DMS79 (cell line): ENCODE results near the gene ITGB4.
"Not testable (repeated sequence)": the region's sequence is repeated elsewhere in the genome, so short reads cannot be mapped to it uniquely, and the experiment has no call there.

ENCODE experiments used
- DNase-seq: peaks from one replicate; lab custom pipeline; 2025; lab: John Stamatoyannopoulos, UW

The ITGB4 gene

DNA sequence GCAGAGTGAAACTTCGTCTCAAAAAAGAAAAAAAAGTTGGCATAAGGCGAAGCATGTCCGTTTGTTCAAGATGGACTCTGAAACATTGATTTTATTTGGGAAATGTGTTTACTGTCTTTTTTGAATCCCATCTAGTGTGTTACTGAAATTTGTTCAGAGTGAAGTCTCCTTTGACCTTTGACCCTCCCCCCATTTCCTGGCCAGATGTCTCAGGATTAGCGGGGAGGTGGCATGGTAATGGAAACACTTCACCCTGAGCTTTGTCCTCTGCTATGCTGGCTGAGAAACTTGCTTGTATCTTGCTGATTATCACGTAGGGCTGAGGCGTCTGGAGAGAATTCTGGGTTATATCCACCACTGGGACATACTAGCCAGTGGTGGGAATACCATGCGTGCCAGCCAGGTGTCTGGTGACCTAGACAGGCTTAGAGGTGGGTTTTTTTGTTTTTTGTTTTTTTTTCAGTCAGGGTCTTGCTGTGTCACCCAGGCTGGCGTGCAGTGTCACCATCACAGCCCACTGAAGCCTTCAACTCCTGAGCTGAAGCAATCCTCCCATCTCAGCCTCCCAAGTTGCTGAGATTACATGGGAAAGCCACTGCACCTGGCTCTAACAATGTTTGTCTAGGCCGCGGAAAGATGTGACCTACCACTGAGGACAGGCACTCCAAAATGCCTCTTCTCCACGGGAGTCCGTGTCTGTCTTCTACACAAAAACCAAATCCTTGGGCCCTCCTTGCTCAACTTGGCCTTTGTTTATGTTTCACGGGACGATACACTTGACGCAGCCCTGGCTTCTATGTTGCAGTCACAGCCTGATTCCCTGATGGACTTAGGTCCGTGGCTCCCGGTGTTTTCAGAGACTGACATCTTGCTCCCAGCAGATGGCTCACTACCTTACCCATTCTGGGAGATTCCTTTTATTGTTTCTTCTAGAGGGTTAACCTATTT, 50.3 kb downstream of the ITGB4 start:
- no peak for DNase-seq

DNA sequence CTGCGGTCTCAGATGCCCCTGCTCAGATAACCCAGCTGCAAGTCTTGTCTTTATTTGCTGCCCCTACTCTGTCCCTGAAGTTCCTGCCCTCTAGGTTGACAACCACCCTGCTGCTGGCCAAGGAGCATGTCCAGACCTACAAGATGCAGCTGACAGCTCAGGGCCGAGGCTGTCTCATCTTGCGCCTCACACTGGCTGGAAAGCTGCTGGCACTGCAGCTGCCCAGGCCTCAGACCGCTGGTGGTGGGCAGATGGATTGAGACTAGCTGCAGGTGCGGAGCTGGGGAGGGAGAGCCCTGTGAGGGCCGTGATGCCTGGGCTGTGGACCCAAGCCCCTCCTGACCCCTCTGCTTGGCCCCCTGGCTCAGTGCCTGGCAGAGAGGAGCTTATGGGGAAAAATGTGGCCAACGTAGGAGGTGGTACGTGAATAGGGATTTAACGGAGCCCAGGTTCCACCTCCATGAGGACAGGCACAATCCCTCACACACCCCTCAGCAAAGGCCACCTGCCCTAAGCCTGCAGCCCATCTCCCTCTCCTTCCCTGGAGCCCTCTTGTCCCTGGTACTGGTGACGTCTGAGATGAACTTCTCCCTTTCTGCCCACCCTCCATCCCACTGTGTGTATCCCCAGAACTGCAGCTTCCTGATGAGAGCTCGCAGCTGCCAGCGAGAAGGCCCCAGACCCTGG, 52.0 kb downstream of the ITGB4 start:
- no peak for DNase-seq

DNA sequence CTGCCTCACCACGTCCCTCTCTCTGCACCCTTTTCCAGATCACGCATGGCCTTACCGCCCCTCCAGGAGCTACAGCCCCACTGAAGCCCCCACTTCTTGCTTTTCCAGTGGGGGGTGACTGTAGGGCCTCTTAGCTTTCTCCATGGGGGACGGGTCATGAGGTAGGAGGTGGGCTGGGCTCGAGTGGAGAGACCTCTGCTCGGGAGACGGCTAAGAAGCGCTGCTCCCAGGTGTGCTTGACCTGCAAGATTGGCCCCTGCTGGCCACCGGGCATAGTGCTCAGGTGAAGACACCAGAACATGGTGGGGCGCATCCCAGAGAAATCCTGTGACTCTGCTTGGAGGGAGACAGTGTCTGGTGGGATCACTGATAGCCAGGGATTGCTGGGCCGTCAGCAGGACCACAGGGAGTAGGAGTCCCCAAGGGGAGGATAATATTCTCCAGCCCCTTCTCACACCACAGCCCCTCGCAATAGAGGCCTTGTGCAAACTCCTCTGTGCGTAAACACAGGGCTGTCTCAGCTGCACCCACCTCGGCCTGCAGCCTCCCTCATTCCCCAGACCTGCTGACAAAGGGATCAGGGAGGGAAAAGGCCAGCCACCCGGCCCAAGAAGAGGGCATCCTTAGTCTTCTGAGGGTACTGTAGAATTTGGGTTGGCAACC, 52.7 kb downstream of the ITGB4 start:
- DNase-seq = no peak

DNA sequence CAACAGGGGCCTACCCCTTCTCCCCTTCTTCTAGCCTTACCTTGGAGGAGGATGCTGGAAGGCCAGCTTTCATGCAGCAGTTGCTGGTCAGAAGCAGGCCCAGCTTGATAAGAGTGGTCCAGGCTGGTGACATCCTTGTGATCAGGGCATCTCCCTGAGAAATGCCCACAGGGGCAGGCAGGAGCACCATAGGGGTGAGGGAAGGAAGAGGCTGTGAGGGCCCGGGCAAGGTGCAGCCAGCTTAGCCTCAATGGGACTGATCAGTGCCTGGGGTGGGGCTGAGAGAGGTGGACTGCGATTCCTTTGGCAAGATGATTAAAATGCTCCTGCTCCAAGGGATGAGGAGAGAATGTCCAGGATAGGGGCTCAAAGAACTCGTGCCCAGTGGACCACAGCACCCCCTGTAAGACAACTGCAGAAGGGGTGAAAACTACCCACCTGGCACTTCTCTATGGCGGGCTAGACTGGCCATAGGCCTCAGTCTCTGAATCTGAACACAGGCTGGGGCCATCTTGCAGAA, 53.3 kb downstream of the ITGB4 start:
- DNase-seq = no peak

DNA sequence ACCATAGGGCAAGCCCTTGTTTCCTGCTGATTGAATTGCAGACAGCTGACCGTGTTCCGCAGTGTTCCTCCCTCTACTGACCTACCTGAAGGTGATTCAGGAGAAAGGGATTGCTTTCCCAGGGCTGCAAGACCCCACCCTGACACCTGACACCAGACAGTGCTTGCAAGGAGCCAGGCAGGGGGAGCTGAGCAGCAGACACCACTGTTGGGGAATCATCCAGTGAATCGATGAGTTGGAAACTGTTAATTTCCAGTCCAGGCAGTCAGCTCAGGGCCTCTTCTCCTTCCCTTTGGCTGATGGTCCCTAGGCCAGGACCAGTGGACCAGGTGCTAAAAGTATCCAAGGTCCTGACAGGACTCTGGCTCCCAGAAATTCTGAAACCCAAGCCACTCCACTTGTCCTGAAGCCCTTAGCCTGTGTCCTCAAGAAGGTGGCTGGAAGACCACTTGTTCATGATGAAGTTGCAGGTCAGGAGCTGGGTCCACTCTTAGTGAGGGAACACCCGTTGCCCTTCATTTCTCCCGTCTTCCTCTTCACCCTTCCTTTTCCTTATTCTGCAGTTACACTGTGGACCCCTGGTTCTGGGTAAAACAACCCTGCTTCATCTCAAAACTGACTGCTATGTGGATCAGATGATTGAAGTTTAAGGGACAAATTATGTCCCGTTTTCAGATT, 53.9 kb downstream of the ITGB4 start:
- DNase-seq = no peak

DNA sequence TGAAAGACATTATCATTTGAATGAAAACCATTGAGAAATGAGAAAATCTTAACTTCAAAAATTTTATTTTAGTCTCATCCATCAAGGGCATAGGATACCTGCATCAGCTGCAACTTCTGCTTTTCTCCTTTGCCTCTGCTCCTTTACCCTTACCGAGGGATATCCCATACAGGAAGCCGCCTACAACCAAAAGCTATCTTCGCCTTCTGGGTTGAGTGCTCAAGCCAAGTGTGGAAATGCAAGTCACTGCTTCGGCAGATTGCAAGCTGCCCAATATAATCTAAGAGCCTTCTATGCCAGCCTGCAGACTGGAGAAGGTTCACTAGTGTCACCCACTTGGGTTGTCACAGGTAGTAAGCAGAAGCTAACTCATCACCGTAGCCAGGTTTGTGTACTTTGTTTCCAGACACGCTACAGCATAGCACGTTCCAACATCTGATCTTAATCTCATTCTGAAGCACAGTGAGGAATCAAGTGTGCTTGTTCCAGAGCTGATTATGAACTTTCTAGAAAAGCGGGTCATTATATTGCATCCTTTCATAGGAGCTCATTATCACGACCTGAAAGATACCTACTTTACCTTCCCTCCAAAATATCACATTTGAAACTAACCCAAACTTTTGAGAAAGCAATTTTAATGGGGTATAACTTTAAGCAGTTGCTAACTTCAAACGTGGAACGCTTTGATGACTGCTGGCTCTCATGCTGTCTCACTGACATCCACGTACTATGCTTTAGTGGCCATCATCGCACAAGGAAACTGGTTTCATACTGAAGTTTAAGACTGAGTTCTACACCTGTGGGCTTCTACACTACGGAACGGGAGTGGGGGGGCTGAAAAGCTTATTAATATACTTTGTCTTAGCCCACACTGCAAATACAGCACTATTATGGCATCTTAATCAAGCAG, 55.4 kb downstream of the ITGB4 start:
- DNase-seq = no peak

DNA sequence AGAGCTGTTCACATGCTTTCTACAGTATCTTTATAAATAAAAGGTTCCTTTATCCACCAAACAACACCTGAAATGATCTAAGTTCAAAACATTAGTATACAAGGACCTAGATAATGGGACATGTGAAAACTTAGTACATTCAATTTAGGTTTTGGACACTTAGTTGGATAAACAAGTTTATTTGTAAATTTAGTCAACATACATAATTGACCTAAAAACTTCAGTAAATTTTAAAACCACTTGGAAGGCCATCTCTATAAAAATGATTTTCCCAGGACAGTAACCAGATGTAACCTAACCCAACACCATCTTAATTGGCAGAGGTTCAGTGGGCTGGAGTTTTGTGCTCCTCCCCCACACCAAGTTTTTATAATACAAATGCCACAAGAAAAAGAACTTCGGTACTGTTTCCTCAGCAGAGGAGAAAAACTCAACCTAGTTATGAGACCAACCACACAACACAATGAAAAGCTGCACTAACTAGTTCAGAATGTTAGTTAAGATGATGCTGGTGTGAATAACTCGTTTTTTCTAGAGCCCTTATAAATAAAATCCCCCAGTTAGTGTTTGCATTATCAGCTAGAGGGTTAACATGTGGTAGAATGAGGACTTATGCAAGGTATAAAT, 56.1 kb downstream of the ITGB4 start:
- DNase-seq = no peak

DNA sequence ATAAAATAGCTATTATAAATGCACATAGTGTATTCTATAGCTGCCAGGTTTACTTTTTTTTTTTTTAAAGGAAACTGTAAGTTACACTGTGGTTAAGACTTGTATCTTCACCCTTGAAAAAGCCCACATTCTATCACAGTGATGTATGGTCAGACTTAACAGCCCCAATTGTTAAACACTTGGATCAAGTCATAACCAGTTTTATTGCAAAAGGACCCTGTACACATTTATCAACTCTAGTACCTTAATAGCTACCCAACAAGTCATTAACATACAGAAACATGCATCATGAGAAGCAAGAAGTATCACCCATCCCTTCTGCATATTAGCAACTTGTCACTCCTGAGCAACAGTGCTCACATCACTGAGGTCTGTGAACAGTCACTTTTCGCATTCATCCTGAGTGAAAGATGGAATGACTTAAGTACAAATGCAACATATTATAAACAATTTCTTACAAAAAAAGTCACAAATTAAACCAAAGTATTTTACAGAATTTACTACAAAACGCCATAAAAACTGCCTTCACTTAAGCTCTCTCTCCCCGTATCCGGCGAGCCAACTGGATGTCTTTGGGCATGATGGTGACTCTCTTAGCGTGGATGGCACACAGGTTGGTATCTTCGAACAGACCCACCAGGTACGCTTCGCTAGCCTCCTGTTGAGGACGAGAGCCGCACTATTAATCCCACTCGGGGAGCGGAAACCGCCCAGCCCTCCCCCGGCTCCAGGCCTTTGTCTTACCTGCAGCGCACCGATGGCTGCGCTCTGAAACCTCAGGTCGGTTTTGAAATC, 57.0 kb downstream of the ITGB4 start:
- DNase-seq = not testable (repeated sequence)

DNA sequence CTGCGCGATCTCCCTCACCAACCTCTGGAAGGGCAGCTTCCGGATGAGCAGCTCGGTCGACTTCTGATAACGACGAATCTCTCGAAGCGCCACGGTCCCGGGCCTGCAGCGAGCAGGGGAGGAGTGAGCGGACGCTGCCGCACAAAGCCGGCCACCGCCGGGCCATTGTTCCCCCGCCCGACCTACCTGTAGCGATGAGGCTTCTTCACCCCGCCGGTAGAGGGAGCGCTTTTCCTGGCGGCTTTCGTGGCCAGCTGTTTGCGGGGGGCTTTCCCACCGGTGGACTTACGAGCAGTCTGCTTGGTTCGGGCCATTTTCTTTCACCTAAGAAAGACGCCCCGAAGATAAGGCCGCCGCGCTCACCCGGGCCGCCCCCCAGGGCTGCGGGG, 57.6 kb downstream of the ITGB4 start:
- DNase-seq = no peak

DNA sequence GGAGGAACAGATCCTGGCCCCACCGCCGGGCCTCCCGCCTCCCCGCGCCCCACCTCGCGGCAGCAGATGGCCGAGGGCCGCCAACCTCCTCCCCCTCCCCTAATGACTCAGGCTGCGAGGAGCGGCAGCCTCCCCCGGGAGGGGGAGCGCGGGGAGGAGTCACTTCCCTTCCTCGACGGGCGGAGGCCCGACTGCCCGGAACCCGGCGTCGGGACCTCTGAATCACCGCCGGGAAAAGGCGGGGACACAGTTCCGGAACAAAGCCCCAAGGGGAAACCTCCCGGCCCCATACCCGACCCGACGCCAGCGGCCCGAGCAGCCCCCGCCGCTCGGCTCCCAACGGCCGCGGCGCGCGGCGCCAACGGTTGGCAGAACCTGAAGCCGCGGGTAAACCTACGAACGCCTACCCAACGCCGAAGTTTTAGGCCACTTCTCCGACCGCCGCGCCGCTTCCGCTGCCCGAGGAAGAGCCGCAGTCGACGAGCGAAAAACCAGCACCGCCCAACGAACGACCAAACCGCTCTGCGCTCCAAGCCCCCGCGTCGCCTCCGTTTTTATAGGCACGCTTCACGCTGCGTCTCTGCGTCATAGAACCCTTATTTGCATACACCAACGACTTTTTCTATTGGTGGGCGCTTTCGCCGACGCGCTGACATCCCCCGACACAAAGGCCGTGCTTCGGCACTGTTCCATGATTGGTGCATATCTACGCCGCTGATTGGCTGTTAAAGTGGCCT, 58.2 kb downstream of the ITGB4 start:
- DNase-seq = peak; percentile 96

DNA sequence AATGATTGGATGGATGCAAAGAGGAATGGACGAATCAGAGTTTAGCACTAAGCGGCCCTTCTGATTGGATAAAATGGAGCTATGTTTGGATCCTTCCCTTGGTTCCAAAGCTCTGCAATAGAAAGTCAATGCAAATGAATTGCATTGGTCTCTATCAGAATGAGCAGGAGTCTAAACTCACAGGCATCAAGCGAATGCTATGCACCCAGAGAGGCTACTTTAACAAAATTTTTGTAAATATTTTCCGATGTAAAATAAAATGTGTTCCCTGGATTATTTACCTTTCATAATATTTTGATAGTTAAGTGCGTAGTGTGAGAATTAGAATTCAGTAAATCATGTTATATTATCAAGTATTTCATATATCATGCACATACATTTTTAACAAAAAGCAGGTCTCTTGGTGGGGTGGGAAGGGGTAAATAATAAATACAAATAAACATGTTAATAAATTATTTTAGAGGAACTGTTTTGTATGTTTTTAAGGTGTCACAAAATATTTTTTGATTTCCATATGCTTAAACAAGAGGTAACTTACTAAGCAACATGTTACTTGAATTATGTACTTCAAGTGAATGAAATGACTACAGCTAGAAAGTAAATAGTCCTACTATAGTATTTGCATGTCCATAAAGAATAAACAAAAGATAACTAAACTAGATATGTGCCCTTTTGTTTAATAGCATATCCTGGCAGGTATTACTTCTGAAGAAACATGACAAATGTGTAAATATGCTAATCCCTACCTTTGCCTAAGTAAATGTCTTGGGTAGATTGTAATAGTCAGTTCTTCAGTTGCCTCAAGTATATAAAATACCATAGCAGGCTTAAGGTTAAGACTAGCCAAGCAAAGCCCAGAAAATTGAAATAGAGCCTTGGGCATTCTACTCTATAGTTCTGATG, 59.0 kb downstream of the ITGB4 start:
- DNase-seq = no peak

DNA sequence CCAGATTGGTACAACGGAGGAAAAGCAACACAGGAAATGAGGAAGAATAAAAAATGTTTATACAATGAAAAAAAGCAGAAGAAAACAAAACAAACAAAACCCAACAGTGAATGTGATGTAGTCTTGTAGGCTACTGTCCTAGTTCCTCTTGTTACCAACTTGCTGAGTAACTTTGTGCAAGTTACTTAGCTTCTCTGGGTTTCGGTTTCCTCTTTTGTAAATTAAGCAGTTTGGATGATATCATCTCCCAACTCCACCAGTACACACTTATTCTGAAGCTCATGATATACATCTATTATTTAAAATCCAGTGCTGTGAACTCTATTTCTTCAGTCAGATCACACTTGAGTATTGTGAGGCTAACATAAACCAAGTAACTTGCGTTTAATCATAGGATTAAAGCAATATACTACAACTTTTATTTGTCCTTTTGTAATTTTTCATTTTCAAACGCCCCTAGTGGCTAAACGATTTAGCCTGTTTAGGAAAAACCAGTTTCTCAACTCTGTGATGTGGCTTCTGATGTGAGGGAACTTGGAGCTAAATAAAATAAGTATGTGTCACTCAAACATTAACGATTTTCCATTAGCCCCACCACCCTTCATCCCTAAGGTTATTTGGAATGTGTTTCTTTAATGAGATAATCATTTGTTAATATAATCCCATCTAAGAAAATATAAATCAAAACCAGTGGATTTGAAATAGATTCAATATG, 62.0 kb downstream of the ITGB4 start:
- peak; percentile 56 for DNase-seq

DNA sequence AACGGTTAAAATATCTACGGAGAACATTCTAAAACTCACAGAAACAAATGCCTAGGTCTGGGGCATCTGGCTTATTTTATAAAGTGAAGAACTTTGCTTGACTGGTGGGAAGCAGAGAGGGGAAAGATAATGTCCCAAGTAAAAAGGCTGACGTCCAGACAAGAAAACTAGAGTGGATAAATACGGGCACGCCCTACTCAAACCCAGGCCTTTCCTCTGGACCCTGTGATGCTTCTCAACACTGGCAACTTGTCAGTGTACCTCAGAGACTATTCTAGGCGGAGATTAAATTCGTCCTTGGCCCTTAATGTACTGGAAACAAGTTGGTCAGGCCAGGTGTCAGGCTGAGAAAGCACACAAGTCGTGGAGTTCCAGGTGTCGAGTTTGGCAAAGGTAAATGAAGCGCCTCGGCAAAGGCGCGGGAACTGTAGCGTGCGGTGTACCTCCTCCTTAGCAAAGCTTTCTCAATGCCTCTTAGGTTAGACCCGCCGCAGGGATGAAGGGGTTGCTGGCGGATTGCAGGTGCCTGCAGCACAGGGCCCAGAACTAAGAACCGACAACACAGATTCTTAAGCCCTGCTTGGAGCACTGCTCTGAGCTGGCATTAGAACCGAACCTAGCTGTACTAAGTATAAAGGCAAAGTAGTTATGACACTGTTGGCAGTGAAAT, 62.7 kb downstream of the ITGB4 start:
- peak; percentile 63 for DNase-seq

DNA sequence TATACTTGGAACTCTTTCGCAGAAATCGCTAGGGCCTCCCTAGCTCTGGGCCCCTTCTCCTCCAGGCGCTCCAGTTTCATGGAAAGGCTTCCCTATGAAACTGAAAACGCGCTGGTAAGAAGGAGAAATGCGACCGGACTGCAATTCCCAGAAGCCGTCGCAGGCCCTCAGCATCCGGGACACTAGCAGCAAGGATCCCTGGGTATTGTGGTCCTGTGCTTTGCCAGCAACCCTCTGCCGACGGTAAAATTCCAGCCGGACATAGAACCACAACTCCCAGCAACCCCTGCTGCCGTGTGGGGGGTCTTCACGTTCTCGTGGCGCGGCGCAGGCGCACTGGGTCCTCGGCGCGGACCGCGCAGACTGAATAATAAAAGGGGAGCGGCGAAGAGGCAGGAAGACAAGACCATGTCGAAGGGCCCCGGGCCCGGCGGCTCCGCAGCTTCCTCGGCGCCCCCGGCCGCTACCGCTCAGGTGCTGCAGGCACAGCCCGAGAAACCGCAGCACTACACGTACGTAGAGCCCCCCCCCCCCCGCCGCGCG, 63.3 kb downstream of the ITGB4 start, which contains the start of gene UNK:
TSS of gene UNK (plus strand) at position 334 of the 543 bp plus-strand sequence. CDS start at position 409, 75 bp downstream.
- DNase-seq = peak; percentile 95

DNA sequence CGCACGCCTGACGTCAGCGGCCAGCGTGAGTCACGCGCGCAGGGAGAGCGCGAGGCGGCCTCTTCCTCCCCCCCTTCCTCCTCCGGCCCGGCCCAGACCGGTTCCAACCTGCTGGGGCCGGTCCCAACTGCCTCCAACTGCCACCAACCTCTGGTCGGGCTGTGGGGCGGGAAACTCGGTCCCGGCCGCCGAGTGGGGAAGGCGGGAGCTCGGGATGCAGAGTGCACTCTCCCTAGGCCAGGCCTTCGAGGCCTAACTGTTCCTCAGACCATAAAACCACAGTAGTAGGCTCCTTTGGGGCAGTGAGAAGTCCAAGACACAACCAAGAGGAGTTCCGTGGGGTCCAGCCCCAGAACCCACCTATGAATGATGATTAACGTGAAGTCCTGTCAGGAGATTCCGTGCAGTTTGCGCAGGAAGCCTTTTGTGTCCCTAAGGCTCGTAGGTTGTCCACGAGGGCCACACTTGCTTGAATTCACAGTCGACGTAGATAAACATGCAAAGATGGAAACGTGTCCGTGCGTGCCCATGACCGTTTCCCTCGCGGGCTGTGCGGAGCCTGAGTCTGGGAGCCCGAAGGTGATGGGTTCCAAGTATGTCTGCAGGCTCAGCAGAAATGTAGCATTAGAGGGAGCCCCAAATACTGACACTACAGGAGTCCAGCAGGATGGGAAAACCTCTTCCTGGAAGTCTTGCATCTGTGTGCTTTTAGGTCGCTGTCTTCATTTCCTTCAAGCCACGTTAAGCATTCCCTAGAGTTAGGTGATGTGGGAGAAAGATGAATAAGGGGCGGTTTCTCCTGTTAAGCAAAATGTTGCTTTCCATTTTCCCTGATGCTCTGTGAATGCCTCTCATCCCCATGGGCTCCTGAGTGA, 64.0 kb downstream of the ITGB4 start:
- DNase-seq = peak; percentile 79
